ENCODE data around the gene ZNF317. TPM values are rescaled to one million over a fixed set of nuclear protein-coding genes. Genes with fewer than 3 reads are reported as not detected.
"Not testable (repeated sequence)": the region's sequence is repeated elsewhere in the genome, so short reads cannot be mapped to it uniquely, and the experiment has no call there.

Gene ZNF317
- polyA plus RNA-seq, 3 donors: 36.5 to 38.8 (median 38.0) TPM

GRCh38 chr19:9171393-9171991, 31.3 kb downstream of the ZNF317 start:
- DNase-seq (ENCODE audit: low read depth in 3 of 3, low spot score in 2 of 3): no peak

DNA sequence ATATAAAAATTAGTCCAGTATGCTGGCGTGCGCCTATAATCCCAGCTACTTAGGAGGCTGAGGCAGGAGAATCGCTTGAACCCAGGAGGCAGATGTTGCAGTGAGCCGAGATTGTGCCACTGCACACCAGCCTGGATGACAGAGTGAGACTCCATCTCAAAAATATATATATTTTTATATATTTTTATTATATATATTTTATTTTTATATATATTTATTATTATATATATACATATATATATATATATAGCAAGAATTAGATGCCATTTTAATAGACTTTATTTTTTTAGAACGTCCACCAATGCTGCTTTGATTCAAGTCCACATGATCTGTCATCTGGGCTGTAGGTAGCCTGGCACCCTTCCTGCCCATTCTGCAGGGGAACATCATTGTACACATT, 35.1 kb downstream of the ZNF317 start:
- DNase-seq (ENCODE audit: low read depth in 3 of 3, low spot score in 2 of 3): no peak

- DNase-seq (ENCODE audit: low read depth in 3 of 3, low spot score in 2 of 3): no peak
These were observed 38.7 kb downstream of the ZNF317 start, which contains the start of gene OR7D2 for GRCh38 chr19:9178901-9179300. Gene OR7D2 (plus strand): TSS chr19:9178979. CDS start chr19:9185782, 6,803 bp downstream.

DNA sequence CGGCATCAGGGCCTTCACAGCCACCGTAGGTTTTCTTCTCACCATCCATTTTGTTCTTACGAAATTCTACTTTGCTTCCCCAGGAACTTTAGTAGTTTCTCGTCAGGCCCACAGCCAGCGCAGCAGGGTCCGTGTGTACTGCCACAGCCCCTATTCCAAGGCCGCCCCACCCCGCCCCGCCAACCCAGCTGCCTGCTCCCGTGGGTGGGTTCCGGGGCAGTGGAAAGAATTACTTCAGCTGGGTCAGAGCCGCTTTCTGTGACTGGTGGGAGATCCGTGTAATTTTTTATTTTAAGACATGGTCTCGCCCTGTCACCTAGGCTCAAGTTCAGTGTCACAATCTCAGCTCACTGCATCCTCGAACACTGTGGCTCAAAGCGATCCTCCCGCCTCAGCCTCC, 42.8 kb downstream of the ZNF317 start:
- DNase-seq (ENCODE audit: low read depth in 3 of 3, low spot score in 2 of 3): no peak

GRCh38 chr19:9187191-9187590, 47.0 kb downstream of the ZNF317 start:
- no peak for DNase-seq (ENCODE audit: low read depth in 3 of 3, low spot score in 2 of 3)

GRCh38 chr19:9189535-9189934, 49.3 kb downstream of the ZNF317 start:
- no peak for DNase-seq (ENCODE audit: low read depth in 3 of 3, low spot score in 2 of 3)

DNA sequence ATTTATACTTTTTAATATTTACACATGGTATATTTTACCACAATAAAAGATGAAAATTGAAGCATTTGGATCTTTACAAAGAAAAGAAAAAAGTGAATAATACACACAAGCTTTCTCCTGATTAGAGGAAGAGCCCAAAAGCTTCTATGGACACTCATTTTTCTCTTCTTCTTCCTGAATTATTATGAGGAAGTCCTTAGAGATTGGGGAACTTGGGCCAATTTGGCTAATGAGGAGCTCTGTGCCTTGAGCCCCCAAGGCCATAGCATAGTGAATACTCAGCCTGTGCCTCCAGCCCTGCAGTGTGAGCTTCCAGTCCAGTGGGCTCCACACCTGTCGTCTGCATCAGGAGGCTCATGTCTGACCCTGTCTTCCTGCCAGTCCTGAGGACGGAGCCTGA, 57.8 kb downstream of the ZNF317 start:
- DNase-seq (ENCODE audit: low read depth in 3 of 3, low spot score in 2 of 3): not testable (repeated sequence)

DNA sequence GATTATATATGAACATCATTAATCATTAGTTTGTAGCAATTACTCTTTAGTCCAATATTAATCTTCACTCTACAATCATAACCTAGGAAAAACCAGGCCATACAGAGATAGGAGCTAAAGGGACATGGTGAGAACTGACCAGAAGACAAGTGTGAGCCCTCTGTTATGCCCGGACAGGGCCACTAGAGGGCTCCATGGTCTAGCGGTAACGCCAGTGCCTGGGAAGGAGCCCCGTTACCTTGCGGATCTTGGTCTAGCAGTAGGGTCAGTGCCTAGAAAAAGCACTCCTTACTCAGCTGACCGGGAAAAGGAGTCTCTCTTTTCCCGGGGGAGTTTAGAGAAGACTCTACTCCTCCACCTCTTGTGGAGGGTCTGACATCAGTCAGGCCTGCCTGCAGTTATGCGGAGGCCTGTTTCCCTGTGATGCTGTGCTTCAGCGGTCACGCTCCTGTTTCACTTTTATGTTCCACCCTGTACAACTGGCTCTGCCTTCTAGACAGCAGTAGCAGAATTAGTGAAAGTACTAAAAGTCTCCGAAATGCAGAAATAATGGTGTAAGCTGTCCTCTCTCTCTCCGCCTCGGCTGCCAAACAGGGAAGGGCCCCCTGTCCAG, 65.4 kb downstream of the ZNF317 start:
- peak; percentile 33 to 55 (median 54) for DNase-seq (ENCODE audit: low read depth in 3 of 3, low spot score in 2 of 3)

Other genes with a start within 250 kb of the ZNF317 start
- gene MUC16, start 130.0 kb upstream of the ZNF317 start, polyA plus RNA-seq (ENCODE audit: insufficient read length in 3 of 3): under 1 TPM; 0.03 to 0.14 (median 0.06) TPM
- not detected for gene OR1M1, start 53.3 kb upstream of the ZNF317 start, polyA plus RNA-seq (ENCODE audit: insufficient read length in 3 of 3)
- under 1 TPM in 1 of 3 donors, not detected in 2; 0.04 TPM for gene OR7G2, start 32.9 kb upstream of the ZNF317 start, polyA plus RNA-seq (ENCODE audit: insufficient read length in 3 of 3)
- not detected for gene OR7G1, start 24.6 kb upstream of the ZNF317 start, polyA plus RNA-seq (ENCODE audit: insufficient read length in 3 of 3)
- gene OR7G3, start 13.4 kb upstream of the ZNF317 start, polyA plus RNA-seq (ENCODE audit: insufficient read length in 3 of 3): not detected
- gene OR7D2, start 38.6 kb downstream of the ZNF317 start, polyA plus RNA-seq (ENCODE audit: insufficient read length in 3 of 3): under 1 TPM in 2 of 3 donors, not detected in 1; 0.06 to 0.10 TPM
- not detected for gene OR7D4, start 79.2 kb downstream of the ZNF317 start, polyA plus RNA-seq (ENCODE audit: insufficient read length in 3 of 3)
- gene OR7E24, start 110.5 kb downstream of the ZNF317 start, polyA plus RNA-seq (ENCODE audit: insufficient read length in 3 of 3): not detected
- 1 to 10 TPM; 6.7 to 7.2 (median 7.0) TPM for gene ZNF699, start 169.4 kb downstream of the ZNF317 start, polyA plus RNA-seq (ENCODE audit: insufficient read length in 3 of 3)
- 10 to 100 TPM; 60.8 to 68.4 (median 67.6) TPM for gene ZNF559, start 183.8 kb downstream of the ZNF317 start, polyA plus RNA-seq (ENCODE audit: insufficient read length in 3 of 3)
- gene ZNF177, start 222.6 kb downstream of the ZNF317 start, polyA plus RNA-seq (ENCODE audit: insufficient read length in 3 of 3): 10 to 100 TPM in 2 of 3 donors, 1 to 10 TPM in 1; 8.8 to 11.8 (median 11.3) TPM

Data from right renal cortex interstitium (tissue), 3 donors.